Ishikawa (cell line): Measurements from ENCODE around the gene ARL6IP1.

Experiments
- CEBPB ChIP-seq: IDR thresholded peaks from 2 replicates; pipeline ENCODE4 v1.6.1; 2012
- CREB1 ChIP-seq: IDR thresholded peaks from 2 replicates; pipeline ENCODE4 v1.6.1; 2012; ENCODE audit warnings: low read depth
- EGR1 ChIP-seq: IDR thresholded peaks from 2 replicates; pipeline ENCODE4 v1.6.1; 2012
- EP300 ChIP-seq: IDR thresholded peaks from 2 replicates; pipeline ENCODE4 v1.6.1; 2012; ENCODE audit warnings: borderline replicate concordance
- MAX ChIP-seq: IDR thresholded peaks from 2 replicates; pipeline ENCODE4 v1.6.1; 2012
- NFIC ChIP-seq: IDR thresholded peaks from 2 replicates; pipeline ENCODE4 v1.6.1; 2012
- RAD21 ChIP-seq: IDR thresholded peaks from 2 replicates; pipeline ENCODE4 v1.6.1; 2012; ENCODE audit warnings: low read depth
- REST ChIP-seq: IDR thresholded peaks from 2 replicates; pipeline ENCODE4 v1.6.1; 2012; ENCODE audit warnings: low read depth, mild to moderate bottlenecking
- TAF1 ChIP-seq: IDR thresholded peaks from 2 replicates; pipeline ENCODE4 v1.6.1; 2012; ENCODE audit warnings: low read depth, mild to moderate bottlenecking
- TCF12 ChIP-seq: IDR thresholded peaks from 2 replicates; pipeline ENCODE4 v1.6.1; 2012; ENCODE audit warnings: low read depth
- ZBTB7A ChIP-seq: IDR thresholded peaks from 2 replicates; pipeline ENCODE4 v1.6.1; 2012; ENCODE audit warnings: low read depth
- TF ChIP-seq, protein P1 (sequence below): IDR thresholded peaks from 2 replicates; pipeline ENCODE4 v1.6.1; 2012

- TF ChIP-seq NFIC (no peak), MAX (no peak), EP300 (no peak), RAD21 (no peak), CREB1 (no peak), ZBTB7A (no peak), REST (no peak), CEBPB (no peak), TAF1 (no peak), EGR1 (no peak), TCF12 (no peak)
- TF ChIP-seq, protein P1, sequence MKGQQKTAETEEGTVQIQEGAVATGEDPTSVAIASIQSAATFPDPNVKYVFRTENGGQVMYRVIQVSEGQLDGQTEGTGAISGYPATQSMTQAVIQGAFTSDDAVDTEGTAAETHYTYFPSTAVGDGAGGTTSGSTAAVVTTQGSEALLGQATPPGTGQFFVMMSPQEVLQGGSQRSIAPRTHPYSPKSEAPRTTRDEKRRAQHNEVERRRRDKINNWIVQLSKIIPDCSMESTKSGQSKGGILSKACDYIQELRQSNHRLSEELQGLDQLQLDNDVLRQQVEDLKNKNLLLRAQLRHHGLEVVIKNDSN: no peak
Observed at GRCh38 chr16:18799500-18799899, 1.8 kb downstream of the ARL6IP1 start.
